ENCODE results near the gene RPL29.

RPL29 gene

GRCh38 chr3:51962854-51963530 lies 32.7 kb downstream of the RPL29 start:
- DNase-seq (ENCODE audit: low read depth), result no peak

- DNase-seq (ENCODE audit: low read depth), result no peak
Observed at GRCh38 chr3:51961602-51962569, 33.8 kb downstream of the RPL29 start.

- DNase-seq (ENCODE audit: low read depth), result no peak
Observed at GRCh38 chr3:51961011-51961410, 34.7 kb downstream of the RPL29 start.

DNA sequence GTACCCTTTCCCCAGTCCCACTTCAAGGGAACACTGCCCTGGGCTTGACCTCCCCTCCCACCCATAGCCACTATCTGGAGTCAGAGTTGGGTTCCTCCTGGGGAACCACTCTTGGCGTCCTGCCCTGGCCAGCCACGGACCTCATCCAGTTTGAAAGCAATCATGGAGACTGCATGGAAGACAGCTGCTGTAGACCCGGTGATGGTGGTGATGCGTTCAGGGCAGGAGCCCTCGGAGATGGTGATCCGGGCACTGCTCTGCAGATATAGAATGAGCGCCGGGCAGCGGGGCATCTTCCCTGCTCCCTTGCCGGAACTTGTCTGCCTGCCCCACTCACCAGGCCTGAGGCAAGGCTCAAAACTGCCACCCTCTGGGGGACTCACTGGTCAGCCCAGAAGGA lies 35.3 kb downstream of the RPL29 start:
- no peak for DNase-seq (ENCODE audit: low read depth)

DNA sequence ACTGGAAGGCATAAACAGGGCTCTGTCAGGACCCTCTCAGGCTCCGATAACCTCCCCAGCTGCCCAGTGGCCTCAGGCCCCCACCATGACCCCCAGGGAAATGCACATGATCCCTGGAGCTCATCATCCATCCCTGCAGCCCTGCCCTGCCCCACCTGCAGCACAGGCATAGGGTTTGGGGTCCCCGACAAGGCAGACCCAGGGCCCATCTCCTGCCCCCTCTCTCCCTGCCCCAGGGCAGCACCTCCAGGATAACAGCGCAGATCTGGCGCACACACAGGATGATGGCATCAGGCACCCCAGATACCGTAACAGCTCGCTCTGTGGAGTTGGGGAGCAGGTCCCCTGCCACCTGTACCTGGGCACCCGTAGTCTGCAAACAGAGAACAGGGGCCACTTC lies 36.0 kb downstream of the RPL29 start:
- DNase-seq (ENCODE audit: low read depth), result no peak

DNA sequence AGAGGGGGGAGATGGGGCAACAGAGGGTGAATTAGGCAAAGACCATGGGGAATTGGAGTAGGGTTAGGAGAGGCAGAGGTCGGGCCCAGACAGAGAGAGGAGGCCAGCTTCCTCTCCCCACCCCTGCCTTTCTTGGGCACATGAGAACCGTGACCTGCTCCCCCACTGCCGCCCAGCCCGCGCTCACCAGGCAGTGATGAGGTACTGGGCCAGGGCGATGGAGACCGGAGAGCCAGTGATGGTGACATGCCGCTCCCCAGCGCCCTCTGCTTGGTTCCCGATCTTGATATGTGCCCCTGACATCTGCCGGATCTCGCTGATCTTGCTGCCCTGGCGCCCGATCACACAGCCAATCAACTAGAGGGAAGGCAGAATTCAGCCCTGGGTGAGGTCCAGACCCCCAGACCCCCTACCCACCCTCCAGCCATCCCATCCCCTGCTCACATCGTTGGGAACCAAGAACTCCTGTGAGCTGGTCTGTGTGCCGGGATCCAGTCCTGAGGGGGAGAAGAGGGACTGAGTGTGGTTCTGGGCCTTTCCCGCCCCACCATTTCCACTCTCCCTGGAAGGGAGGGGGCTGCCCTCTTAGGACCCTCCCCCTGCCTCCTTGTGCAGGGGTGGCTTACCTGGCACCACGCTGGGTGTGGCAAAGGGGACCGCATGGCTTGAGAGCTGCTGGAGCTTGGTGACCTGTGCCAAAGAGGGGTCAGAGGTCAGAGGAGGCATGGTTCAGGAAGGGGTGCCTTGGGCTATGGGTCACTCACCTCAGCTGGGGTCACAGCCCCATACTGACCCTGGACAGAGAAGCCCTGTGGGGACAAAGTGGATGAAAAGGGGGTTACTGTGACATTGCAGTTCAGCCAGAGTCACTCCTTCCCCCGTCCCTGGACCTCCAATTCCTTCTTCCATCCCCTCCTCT lies 36.8 kb downstream of the RPL29 start:
- DNase-seq (ENCODE audit: low read depth), result no peak

DNA sequence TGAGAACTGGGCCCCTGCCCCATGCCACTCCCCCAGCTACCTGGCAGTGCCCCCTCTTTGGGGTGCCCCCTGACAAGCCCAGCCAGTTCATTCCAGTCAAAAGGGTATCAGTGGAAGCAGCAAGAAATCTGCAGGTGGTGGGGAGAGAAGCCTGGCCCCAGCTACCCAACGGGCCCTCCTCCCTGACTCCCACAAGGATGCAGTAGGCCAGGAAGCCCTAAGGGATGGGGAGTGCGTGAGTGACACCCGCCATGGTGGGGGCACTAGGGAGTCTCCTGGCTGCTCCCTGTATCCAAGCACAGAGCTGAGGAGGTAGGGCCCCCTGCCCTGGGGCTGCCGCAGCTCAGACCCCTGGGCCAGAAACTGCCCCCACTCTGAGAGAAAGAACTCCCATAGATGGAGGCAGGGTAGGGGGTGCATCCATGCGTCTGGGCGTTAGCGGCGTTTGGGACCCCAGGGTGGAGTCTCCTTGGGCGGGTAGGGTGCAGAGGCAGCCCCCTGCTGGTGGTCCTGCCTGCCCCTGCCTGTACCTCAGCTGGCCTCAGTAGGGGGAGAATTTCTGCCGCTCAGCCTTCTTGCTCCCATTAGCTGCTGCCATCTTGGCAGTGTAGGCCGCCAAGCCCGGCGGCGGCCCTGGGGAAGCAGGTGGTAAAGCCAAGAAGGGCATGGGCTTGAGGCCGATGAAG lies 38.0 kb downstream of the RPL29 start:
- DNase-seq (ENCODE audit: low read depth), result no peak

GRCh38 chr3:51955893-51956770 lies 39.6 kb downstream of the RPL29 start:
- no peak for DNase-seq (ENCODE audit: low read depth)

DNA sequence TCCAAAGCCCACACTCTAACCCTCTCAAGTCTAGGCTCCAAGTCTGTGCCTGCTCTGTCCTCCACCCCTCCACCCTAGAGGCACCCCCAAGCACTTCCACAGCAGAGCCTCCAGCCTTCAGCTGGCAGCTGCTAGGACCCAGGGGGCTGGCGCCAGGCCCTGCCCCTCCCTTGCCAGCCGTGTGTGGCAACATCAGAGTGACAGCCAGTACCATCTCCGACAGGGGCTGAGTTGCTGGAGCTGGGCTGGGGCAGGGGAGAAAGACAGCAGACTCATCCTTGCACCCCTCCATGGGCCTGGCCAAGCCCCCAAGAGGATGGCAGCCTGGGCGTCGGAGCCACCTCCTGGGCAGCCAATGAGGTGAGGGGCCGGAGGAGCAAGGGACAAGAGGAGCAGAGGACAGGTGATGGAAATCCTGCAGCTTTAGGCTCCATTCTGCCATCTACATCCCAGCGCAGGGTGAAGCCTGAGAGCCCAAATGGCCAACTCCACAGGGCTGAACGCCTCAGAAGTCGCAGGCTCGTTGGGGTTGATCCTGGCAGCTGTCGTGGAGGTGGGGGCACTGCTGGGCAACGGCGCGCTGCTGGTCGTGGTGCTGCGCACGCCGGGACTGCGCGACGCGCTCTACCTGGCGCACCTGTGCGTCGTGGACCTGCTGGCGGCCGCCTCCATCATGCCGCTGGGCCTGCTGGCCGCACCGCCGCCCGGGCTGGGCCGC lies 40.4 kb downstream of the RPL29 start, which contains the start of gene GPR62:
Gene GPR62 (plus strand): TSS at position 207 of the 718 bp plus-strand sequence. CDS start 272 bp downstream, at position 479.
- DNase-seq (ENCODE audit: low read depth), result no peak

DNA sequence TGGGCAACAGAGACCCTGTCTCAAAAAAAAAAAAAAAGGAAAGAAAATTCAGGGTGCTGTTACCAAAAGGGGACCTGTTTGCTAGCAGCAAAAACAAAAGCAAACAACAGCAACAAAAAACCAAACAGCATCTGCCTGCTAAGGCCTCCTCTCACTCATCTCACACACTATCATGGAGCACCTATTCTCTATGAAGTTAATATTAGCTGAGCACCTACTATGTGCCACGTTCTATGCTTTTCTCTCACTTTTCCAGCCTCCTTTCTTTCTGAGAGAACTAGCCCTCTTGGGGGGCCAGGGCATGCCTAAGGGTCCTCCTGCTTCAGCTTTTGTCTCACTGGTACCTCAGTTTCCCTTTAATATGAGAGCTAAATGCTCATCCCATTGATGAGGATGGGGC lies 41.0 kb downstream of the RPL29 start:
- DNase-seq (ENCODE audit: low read depth), result no peak

GRCh38 chr3:51954105-51954504 lies 41.6 kb downstream of the RPL29 start:
- no peak for DNase-seq (ENCODE audit: low read depth)

DNA sequence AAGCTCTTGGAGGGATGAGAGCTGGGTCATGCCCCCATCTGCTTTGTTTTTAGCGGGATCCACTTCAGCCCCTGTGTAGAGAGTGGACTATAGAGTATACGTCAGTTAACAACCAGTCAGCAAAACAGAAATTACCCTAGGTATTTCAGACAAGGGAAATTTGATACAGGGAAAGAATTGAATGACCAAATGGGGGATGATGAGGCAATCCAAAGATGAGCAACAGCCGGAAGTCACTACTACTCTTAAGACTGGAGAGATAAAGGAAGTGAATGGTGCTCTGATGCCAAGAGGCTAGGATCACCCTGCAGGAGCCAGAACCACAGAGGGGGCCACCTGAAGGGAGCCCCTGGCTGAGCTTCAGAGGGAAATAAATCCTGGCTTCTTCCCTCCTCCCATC lies 42.2 kb downstream of the RPL29 start:
- DNase-seq (ENCODE audit: low read depth), result no peak

DNA sequence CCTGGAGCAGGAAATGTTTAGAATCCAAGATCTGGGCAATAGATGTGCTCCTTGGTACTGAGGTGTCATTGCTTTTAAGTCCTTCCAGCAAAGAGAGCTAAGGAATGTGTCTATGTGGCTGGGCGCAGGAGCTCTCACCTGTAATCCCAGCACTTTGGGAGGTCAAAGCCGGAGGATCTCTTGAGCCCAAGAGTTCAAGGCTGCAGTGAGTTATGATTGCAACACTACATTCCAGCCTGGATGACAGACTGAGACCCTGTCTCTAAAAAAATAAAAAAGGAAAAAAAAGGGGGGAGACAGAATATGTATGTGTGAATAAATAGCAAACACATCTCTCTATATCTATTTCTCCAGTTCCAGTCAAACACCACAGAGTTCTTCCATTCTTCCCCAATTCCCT lies 44.8 kb downstream of the RPL29 start:
- DNase-seq (ENCODE audit: low read depth), result no peak

- DNase-seq (ENCODE audit: low read depth), result no peak
Observed at GRCh38 chr3:51949121-51949520, 46.6 kb downstream of the RPL29 start.

- no peak for DNase-seq (ENCODE audit: low read depth)
Observed at GRCh38 chr3:51948016-51948580, 47.6 kb downstream of the RPL29 start.

DNA sequence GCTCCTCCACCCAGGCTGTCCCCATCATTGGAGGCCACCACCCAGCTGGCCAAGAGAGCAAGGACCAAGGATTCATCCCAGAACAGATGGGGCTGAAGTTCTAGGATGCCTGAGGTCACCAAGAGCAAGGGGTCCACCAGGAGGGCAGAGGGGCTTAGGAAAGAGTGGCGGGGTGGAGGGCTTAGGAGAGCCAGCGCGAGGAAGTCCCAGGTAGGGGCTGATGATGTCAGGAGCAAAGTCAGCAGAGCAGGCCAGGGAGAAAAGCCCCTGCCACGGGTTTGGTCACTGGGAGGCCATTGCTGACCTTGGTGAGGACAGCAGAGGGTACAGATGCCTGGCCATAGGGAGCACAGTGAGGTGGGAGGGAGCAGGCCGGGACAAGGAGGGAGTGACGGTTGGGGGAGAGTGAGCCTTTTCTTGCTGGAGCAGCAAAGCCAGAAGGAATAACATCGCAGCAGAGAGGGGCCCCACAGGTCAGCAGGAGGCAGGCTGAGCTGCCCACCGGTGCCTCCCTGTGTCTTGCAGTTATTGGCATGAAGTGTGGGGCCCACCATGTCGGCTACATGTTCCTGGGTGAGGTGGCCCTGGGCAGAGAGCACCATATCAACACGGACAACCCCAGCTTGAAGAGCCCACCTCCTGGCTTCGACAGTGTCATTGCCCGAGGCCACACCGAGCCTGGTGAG lies 48.3 kb downstream of the RPL29 start:
- DNase-seq (ENCODE audit: low read depth), result no peak

- no peak for DNase-seq (ENCODE audit: low read depth)
Observed at GRCh38 chr3:51946796-51947195, 48.9 kb downstream of the RPL29 start.

DNA sequence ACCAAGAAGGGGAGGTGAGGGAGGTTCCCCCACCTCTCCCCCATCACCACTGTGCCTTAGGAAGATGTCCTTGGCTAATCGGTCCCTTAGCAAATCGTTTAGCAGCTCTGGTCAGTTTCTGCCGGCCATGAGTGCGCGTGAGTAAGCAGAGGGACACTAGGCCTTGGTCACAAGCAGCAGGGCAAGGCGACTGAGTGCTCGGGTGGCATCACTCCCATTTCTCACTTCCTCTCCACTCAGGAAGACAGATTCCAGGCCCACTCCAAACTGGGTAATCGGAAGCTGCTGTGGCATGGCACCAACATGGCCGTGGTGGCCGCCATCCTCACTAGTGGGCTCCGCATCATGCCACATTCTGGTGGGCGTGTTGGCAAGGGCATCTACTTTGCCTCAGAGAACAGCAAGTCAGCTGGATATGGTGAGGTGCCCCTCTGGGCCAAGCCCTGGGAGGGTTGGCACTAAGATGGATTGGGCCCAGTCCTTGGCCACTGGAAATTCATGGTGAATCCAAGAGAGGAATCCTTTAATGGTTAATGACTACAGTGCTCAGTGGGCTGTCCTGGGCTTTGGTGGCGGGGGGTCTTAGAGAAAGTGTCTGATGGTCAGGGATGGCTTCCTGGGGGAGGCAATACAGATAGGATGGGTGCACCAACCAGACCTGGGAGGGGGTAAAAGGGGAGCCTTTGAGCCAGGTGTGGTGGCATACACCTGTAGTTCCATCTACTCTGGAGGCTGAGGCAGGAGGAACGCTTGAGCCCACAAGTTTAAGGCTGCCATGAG lies 49.6 kb downstream of the RPL29 start:
- DNase-seq (ENCODE audit: low read depth), result no peak

All from stimulated activated CD8-positive, alpha-beta memory T cell treated with anti-CD3 and anti-CD28 coated beads, Interleukin-12 subunit alpha, Interleukin-12 subunit beta, amount 100 ng/mL, for 1 hour (primary cell).